RPMI7951 (cell line): ENCODE measurements around the gene CAD. TPM values are rescaled to one million over a fixed set of nuclear protein-coding genes. Genes with fewer than 3 reads are reported as not detected.

ENCODE experiments used
- DNase-seq: peaks from one replicate; pipeline ENCODE4 v3.0.0-alpha.2; 2012; ENCODE audit warnings: low read depth
- total RNA-seq: library from RNA; depleted of rRNA; stranded (reverse); fragments of >200 nt; shearing (Covaris generic); gene quantifications from 2 replicates; pipeline ENCODE4 v1.2.3, GENCODE V29; 2014; rRNA removed

The CAD gene
- total RNA-seq, 1 experiment from 2014 or later, result 32.7 TPM

DNA sequence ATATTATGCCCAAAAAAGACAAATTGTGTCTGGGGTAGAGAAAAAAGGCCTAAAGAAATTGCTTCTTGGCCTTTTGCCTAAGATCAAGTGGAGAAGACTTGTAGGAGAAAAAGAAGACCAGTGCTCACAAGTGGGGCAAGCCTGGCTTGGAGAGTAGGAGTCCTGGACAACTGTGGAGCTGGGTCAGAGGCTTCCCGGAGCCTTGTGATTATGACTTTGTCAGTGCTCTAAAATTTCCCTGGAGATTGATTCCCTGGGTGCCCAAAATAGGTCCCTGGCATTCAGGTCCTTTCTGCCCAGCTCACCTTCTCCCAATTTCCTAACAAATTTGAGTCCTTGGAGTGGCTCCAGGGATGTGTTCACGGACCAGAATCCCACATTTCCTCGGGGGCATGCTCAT is 64.3 kb downstream of the CAD start:
- no peak for DNase-seq

DNA sequence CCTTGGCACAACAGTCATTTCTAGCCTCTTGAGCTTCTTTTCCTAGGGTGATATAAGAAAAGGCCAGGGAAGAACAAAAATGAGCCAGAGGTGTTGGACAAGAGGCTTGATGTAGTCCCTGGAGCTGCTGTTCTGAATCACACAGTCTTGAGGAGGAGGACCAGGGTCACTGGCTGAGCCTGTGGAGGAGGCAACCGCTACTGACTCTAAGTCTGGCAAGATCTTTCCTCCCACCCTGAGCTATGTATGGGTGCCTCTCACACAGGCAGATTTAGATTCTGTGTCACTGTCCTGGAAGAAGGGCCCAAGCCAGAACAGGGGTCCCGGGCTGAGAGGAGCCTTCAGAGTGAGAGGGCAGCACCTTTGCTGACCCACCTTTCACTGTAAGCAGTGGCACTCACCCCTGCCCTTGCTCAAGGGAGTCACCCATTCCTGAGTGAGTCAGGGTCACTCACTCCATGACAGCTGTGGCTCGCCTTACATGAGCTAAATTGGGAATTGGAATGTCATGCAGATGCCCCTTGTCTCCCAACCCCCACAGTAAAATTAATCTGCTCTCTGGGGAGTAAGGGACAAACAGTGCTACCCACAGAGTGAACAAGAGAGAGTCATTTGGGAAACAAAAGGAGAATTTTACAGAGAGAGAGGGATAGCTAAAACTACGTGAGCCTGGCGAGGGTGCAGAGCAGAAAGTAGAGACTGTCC is 64.8 kb downstream of the CAD start, which contains the start of gene TRIM54:
TRIM54 (plus strand) TSS at position 575 of the 705 bp plus-strand sequence. CDS start 303 bp downstream, outside the sequence.
- no peak for DNase-seq

DNA sequence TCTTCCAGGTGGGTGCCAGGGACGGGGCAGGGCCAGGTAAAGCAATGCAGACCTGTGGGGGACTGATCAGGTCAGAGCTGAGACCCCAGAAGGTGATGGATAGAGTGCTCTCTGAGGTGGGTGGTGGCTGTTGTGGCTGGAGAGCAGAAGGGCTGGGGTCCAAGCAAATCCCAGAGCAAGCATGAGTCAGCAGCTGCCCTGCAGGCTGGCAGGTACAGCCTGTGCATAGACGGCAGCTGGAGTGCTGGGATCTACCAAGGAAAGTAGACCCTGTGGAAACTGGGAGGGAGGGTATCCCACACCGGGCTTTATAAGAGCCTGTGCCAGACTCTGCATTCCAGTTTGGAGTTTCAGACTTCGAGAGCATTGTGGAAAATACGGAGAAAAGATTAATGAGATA is 65.7 kb downstream of the CAD start:
- DNase-seq, result no peak

DNA sequence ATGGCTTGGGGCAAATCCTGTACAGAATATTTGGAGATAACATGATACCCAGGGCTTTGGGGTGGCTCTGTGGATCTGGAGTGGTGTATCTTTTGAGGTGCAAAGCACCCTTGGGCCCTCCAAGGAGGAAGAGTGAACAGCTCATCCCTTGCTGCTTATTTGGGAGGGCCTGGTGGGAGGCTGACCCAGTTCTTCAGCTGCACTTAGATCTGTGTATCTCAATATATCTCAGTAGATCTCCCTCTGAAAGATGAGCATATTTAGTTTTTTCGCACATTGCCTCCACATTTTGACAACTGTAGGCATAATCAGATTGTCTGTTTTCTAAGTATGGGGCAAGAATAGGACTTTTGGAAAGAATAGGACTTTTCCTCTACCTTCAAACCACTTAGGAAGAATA is 67.8 kb downstream of the CAD start:
- no peak for DNase-seq

DNA sequence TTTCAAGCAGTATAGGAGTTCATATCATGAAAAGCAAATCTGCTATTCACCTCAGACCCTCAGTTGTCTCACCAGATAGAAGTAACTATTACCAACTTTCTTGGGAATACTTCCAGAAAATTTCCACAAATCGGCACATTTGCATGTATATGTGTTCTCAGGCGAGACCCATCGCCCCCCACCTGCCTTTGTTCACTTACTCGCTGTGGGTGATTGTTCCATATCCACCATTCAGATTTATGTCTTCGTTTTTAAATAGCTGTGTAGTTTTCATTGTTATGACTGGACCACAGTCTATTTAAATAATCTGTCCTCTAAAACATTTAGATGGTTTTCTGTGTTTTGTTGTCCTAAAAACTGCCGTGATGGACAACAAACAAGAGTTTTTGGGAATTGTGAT is 68.3 kb downstream of the CAD start:
- DNase-seq, result no peak

DNA sequence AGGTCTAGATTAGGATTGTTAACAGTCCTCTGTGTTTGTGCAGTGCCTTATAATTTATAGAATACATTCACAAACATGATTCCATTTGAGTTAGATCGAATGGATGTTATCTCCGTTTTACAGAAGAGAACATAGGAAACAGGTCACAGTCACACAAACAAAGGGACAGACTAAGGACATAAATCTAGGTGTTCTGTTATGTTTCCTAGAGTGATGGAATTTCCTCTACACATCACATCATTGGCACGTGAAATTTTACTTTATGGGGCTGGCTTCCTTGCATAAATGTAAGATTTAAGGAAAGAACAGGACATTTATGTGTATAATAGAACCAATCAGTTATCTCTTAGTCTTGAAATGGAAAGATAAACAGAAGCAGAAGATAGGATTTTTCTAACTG is 71.4 kb downstream of the CAD start:
- no peak for DNase-seq

DNA sequence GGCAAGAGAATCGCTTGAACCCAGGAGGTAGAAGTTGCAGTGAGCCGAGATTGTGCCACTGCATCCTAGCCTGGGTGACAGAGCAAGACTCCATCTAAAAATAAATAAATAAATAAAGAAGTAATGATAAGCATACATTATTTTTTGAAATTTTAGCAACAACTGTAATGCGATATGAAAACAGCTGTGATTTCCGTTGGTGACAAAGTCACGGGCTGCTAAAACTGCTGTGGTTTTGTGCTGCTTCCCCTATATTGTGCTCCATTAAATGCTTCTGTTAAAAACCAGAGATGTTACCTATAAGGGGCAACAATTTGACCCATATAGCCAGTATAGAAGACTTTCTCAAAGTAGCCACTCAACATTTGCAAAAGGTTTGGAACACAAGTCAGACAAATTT is 73.4 kb downstream of the CAD start:
- DNase-seq, result no peak

DNA sequence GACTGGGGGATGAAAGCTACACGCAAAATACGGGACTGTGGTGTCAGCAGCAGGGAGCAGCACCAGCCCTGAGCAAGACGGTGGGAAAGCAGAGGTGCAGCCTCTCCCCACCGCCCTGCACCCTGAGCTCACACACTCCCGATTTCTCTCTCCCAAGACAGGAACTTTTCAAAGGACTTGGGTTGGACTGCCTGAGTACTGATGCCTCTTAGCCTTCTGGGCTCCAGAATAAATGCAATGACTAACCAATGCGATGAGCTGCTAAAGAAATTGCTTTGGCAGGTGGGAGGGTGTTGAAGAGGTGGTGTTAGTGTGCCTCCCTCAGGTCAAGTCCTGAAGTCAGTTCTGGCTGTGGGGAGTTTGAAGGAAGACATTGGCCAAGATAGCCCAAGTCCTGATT is 74.7 kb downstream of the CAD start:
- DNase-seq, result no peak

Other genes starting within 250 kb of the CAD start
- gene MAPRE3, start 246.7 kb upstream of the CAD start, total RNA-seq, result 1.6 and 2.2 TPM in 2 replicates
- gene TMEM214, start 184.4 kb upstream of the CAD start, total RNA-seq, result 69.5 and 99.8 TPM in 2 replicates
- 29.1 and 32.3 TPM in 2 replicates for gene AGBL5, start 165.7 kb upstream of the CAD start, total RNA-seq
- 784 and 843 TPM in 2 replicates for gene OST4, start 145.7 kb upstream of the CAD start, total RNA-seq
- gene EMILIN1, start 138.8 kb upstream of the CAD start, total RNA-seq, result 27.6 and 44.8 TPM in 2 replicates
- 4.1 and 5.8 TPM in 2 replicates for gene KHK, start 130.6 kb upstream of the CAD start, total RNA-seq
- 5.2 and 5.3 TPM in 2 replicates for gene CGREF1, start 98.2 kb upstream of the CAD start, total RNA-seq
- 0.12 TPM in 1 of 2 replicates, not detected in the other for gene ABHD1, start 93.6 kb upstream of the CAD start, total RNA-seq
- gene PREB, start 82.7 kb upstream of the CAD start, total RNA-seq, result 68.0 and 73.1 TPM in 2 replicates
- not detected in 2 replicates for gene PRR30, start 78.0 kb upstream of the CAD start, total RNA-seq
- not detected in 2 replicates for gene TCF23, start 68.4 kb upstream of the CAD start, total RNA-seq
- 294 and 342 TPM in 2 replicates for gene ATRAID, start 5.3 kb upstream of the CAD start, total RNA-seq
- gene SLC5A6, start 5.1 kb upstream of the CAD start, total RNA-seq, result 32.2 and 38.2 TPM in 2 replicates
- not detected in 2 replicates for gene SLC30A3, start 45.7 kb downstream of the CAD start, total RNA-seq
- gene DNAJC5G, start 58.1 kb downstream of the CAD start, total RNA-seq, result not detected in 2 replicates
- gene TRIM54, start 65.1 kb downstream of the CAD start, total RNA-seq, result 0.10 TPM in 1 of 2 replicates, not detected in the other
- 0.48 and 2.1 TPM in 2 replicates for gene UCN, start 91.1 kb downstream of the CAD start, total RNA-seq
- gene MPV17, start 105.7 kb downstream of the CAD start, total RNA-seq, result 99.4 and 124 TPM in 2 replicates
- gene GTF3C2, start 139.4 kb downstream of the CAD start, total RNA-seq, result 38.0 and 44.2 TPM in 2 replicates
- 31.8 and 36.1 TPM in 2 replicates for gene EIF2B4, start 153.0 kb downstream of the CAD start, total RNA-seq
- gene SNX17, start 153.2 kb downstream of the CAD start, total RNA-seq, result 186 and 191 TPM in 2 replicates
- gene ZNF513, start 163.4 kb downstream of the CAD start, total RNA-seq, result 7.9 and 8.8 TPM in 2 replicates
- gene PPM1G, start 192.2 kb downstream of the CAD start, total RNA-seq, result 86.5 and 93.4 TPM in 2 replicates
- 138 and 153 TPM in 2 replicates for gene NRBP1, start 211.3 kb downstream of the CAD start, total RNA-seq
- gene KRTCAP3, start 225.0 kb downstream of the CAD start, total RNA-seq, result 0.48 TPM in 1 of 2 replicates, not detected in the other